ENCODE data around the gene BMERB1. TPM values are rescaled to one million over a fixed set of nuclear protein-coding genes. Genes with fewer than 3 reads are reported as not detected.

The BMERB1 gene
- total RNA-seq, 1 donor from 2014 or later, result 75.3 TPM

DNA sequence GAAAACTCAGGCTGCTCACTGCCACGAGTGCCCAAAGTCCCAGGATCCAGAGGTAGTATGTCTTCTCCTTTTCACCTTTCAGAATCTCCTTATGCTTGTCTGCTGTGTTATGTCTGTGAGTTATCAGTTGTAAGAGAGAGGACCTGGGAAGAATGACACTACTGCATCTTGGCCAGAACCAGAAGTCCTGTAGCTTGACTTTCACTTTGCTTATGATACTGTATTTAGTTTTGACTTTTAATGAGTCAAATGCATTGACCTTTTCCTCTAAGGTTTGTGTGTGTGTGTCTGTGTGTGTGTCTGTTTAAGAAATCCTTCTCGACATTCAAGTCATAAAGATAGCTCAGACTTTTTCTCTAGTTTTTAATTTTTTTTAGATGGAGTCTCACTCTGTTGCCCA is 43.4 kb downstream of the BMERB1 start:
- intact Hi-C loops (cut with micrococcal nuclease), result no loop called here
- DNase-seq, result no peak

DNA sequence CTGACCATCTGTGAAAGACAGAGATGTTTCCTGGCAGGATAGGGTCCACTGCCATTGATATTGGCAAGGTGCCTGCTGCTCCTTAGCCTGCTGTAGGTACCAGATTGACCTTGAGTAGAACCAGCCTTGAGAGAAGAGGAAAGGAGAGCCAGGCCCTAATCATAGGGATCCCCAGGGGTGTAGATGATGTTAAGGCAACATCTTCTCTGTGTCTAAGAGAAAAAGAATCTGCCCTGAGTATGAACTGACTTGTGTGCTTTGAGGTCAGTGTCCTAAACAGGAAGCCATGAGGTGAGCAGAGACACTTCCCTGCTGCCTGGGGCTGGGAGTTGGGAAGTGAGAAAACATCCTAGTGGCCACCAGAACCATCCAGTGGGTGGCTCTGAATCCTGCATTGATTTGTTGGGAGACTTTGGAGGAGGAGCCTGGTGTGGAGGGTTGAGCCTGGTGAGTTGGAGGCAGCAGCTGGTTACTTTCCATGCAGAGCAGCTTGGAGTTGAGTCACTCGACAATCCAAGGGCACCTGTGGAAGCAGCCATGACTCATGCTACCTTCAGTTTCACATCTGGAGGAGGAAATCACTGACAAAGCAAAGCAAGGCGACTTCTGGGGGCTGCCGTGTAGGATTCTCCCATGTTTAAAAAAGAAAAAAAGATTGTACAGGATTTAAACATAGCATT is 47.8 kb downstream of the BMERB1 start:
- peak overlapping the region; percentile 22 for H3K27ac ChIP-seq (replicated peaks)
- DNase-seq, result peak; percentile 19

More for the DNA sequence above, 43.4 kb downstream of the BMERB1 start:
- Histone ChIP-seq H3K36me3 (no peaks in the 10 kb centered on the region), H3K9me3 (replicated peaks) (peaks cover 7% of the 10 kb centered on the region), H3K4me3 (no peak overlapping the region), H3K4me1 (peaks cover 8% of the 10 kb centered on the region), H3K27ac (replicated peaks) (no peak overlapping the region), H3K27me3 (ENCODE audit: low read depth) (no peaks in the 10 kb centered on the region)
- TF ChIP-seq, protein P1, sequence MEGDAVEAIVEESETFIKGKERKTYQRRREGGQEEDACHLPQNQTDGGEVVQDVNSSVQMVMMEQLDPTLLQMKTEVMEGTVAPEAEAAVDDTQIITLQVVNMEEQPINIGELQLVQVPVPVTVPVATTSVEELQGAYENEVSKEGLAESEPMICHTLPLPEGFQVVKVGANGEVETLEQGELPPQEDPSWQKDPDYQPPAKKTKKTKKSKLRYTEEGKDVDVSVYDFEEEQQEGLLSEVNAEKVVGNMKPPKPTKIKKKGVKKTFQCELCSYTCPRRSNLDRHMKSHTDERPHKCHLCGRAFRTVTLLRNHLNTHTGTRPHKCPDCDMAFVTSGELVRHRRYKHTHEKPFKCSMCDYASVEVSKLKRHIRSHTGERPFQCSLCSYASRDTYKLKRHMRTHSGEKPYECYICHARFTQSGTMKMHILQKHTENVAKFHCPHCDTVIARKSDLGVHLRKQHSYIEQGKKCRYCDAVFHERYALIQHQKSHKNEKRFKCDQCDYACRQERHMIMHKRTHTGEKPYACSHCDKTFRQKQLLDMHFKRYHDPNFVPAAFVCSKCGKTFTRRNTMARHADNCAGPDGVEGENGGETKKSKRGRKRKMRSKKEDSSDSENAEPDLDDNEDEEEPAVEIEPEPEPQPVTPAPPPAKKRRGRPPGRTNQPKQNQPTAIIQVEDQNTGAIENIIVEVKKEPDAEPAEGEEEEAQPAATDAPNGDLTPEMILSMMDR (IDR thresholded peaks at IDR 0.05; ENCODE audit: borderline replicate concordance), result no peak

DNA sequence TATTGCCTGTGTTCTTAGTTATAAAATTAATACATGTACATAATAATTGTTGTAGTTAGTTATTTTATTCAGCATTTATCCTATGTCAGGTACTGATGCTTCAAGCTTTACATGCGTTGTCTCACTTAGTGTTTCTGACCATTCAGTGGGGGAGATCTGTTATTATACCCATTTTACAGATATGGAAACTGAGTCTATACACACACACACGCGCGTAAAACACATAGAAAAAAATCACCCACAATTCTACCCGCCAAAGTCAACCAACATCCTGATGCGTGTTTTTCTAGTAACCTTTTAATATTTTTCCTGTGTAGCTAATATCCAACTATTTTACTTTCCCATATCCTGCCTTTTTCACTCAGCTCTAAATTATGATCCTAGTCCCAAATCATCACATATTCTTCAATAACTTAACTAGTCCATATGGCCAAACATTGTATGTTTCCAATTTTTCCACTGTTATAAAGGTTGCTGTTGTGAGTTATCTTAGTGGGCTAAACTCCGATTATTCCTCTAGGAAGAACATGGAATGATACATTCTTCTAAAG is 48.4 kb downstream of the BMERB1 start:
- TF ChIP-seq, protein P1 (IDR thresholded peaks at IDR 0.05; ENCODE audit: borderline replicate concordance), result no peak
- H3K27ac ChIP-seq (replicated peaks), result peak overlapping the region; percentile 7
- H3K4me3 ChIP-seq, result no peak overlapping the region
- H3K4me1 ChIP-seq, result peaks cover 8% of the 10 kb centered on the region
- H3K27me3 ChIP-seq (ENCODE audit: low read depth), result no peaks in the 10 kb centered on the region
- no peaks in the 10 kb centered on the region for H3K9me3 ChIP-seq (replicated peaks)
- no peak for DNase-seq
- no peaks in the 10 kb centered on the region for H3K36me3 ChIP-seq
- intact Hi-C loops (cut with micrococcal nuclease), result no loop called here

More for the DNA sequence above, 47.8 kb downstream of the BMERB1 start:
- Histone ChIP-seq H3K4me1 (peaks cover 8% of the 10 kb centered on the region), H3K27me3 (ENCODE audit: low read depth) (no peaks in the 10 kb centered on the region), H3K4me3 (no peak overlapping the region), H3K36me3 (no peaks in the 10 kb centered on the region), H3K9me3 (replicated peaks) (no peaks in the 10 kb centered on the region)
- intact Hi-C loops (cut with micrococcal nuclease), result no loop called here
- TF ChIP-seq, protein P1 (IDR thresholded peaks at IDR 0.05; ENCODE audit: borderline replicate concordance), result peak; percentile 9

DNA sequence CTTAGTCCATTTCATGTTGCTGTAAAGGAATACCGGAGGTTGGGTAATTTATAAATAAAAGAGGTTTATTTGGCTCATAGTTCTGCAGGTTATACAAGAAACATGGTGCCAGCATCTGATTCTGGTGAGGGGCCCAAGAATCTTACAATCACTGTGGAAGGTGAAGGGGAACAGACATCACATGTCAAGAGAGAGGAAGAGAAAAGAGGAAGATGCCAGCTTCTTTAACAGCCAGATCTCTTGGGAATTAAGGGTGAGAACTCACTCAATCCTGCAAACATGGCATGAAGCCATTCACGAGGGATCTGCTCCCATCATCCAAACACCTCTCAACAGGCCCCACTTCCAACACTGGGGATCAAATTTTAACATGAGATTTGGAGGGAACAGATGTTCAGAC is 49.5 kb downstream of the BMERB1 start:
- H3K36me3 ChIP-seq, result no peaks in the 10 kb centered on the region
- no peaks in the 10 kb centered on the region for H3K27me3 ChIP-seq (ENCODE audit: low read depth)
- H3K27ac ChIP-seq (replicated peaks), result no peak overlapping the region
- H3K4me1 ChIP-seq, result peaks cover 10% of the 10 kb centered on the region
- no peak for DNase-seq
- TF ChIP-seq, protein P1 (IDR thresholded peaks at IDR 0.05; ENCODE audit: borderline replicate concordance), result no peak
- H3K4me3 ChIP-seq, result no peak overlapping the region
- H3K9me3 ChIP-seq (replicated peaks), result no peaks in the 10 kb centered on the region
- intact Hi-C loops (cut with micrococcal nuclease), result no loop called here

DNA sequence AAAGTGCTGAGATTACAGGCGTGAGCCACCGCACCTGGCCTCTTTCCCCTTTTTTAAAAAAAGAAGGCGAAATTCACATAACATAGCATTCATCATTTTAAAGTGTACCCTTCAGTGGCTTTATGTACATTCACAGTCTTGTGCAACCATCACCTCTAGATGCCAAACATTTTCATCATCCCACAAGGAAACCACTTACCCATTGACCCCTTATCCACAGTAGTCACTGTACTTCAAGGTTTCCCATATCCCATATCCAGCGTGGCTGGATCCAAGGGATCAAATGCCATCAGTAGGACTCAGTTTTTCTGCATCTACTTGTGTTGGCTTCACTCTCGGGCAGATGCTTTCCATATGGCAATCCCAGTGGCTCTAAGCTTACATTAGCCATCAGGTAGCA is 50.3 kb downstream of the BMERB1 start:
- Histone ChIP-seq H3K27ac (replicated peaks) (no peak overlapping the region), H3K4me3 (no peak overlapping the region), H3K4me1 (peaks cover 18% of the 10 kb centered on the region), H3K36me3 (no peaks in the 10 kb centered on the region), H3K9me3 (replicated peaks) (no peaks in the 10 kb centered on the region), H3K27me3 (ENCODE audit: low read depth) (no peaks in the 10 kb centered on the region)
- TF ChIP-seq, protein P1 (IDR thresholded peaks at IDR 0.05; ENCODE audit: borderline replicate concordance), result no peak
- intact Hi-C loops (cut with micrococcal nuclease), result no loop called here
- DNase-seq, result no peak
